Panc1 (cell line): Measurements from ENCODE around the gene SPRY2. TPM values are rescaled to one million over a fixed set of nuclear protein-coding genes. Genes with fewer than 3 reads are reported as not detected.

Experiments used
- ATAC-seq: fragments of 200-7000 bp; cut with Tn5 transposase; 2 replicates; pipeline ENCODE4 v1.9.1; 2020; ENCODE audit warnings: mild to moderate bottlenecking, moderate library complexity
- Bru-seq: library from RNA; stranded (reverse); fragments of 400-500 nt; gene quantifications from one replicate; lab custom pipeline; 2021; lab: Mats Ljungman, UMichigan
- BruChase-seq, 2 experiments: library from RNA; stranded (reverse); fragments of 400-500 nt; gene quantifications; one replicate each; lab custom pipeline; 2021; lab: Mats Ljungman, UMichigan
- BruUV-seq: library from RNA; stranded (reverse); fragments of 400-500 nt; replicated peaks from 2 replicates; lab custom pipeline; 2021; lab: Mats Ljungman, UMichigan
- CTCF ChIA-PET: fragments of 300-600 bp; sonication (Branson Sonifier 250); formaldehyde crosslinking; loops from one replicate; lab custom pipeline; 2022; ENCODE audit warnings: antibody characterized with exemption; lab: Charles Lee
- POLR2A ChIA-PET: fragments of 300-600 bp; sonication (Branson Sonifier 250); formaldehyde crosslinking; loops from one replicate; lab custom pipeline; 2022; ENCODE audit warnings: antibody characterized with exemption; lab: Charles Lee
- DNase-seq: peaks from one replicate; pipeline ENCODE4 v3.0.0-alpha.2; 2010; ENCODE audit warnings: low read depth, low spot score
- H3K27ac ChIP-seq: 2 replicates; pipeline ENCODE4 v1.5.1; 2011; ENCODE audit warnings: mild to moderate bottlenecking, low read length, inconsistent platforms
- H3K27me3 ChIP-seq: fragments of 200-500 bp; sonication (Bioruptor generic); 2 replicates; pipeline ENCODE4 v1.6.0; 2014; ENCODE audit warnings: low read length, inconsistent platforms; ENCODE audit not compliant: control insufficient read depth, insufficient read depth
- H3K36me3 ChIP-seq: fragments of 200-500 bp; sonication (Bioruptor generic); 2 replicates; pipeline ENCODE4 v1.5.1; 2014; ENCODE audit warnings: inconsistent platforms, mild to moderate bottlenecking, low read length, moderate library complexity; ENCODE audit not compliant: control insufficient read depth, insufficient read depth
- H3K4me1 ChIP-seq: 2 replicates; pipeline ENCODE4 v1.5.1; 2011; ENCODE audit warnings: inconsistent platforms, mild to moderate bottlenecking, low read length, moderate library complexity; ENCODE audit not compliant: control insufficient read depth, insufficient read depth
- H3K4me3 ChIP-seq, 2 experiments: 2 replicates each; pipeline ENCODE4 v1.5.1; 2011 to 2012; ENCODE audit warnings: low read depth in 2 of 2, low read length in 2 of 2, mild to moderate bottlenecking in 2 of 2, inconsistent platforms in 1 of 2, moderate library complexity in 1 of 2
- H3K9me3 ChIP-seq: fragments of 200-500 bp; sonication (Bioruptor generic); 2 replicates; pipeline ENCODE4 v1.5.1; 2014; ENCODE audit warnings: low read depth, mild to moderate bottlenecking, inconsistent platforms, low read length, moderate library complexity; ENCODE audit not compliant: control insufficient read depth, insufficient read depth
- POLR2AphosphoS5 ChIP-seq: IDR thresholded peaks from 2 replicates; pipeline ENCODE4 v1.6.1; 2012; ENCODE audit warnings: mild to moderate bottlenecking, low read depth, low read length, moderate library complexity
- SIN3A ChIP-seq: IDR thresholded peaks from 2 replicates; pipeline ENCODE4 v1.6.1; 2012; ENCODE audit warnings: low read depth, mild to moderate bottlenecking, low read length, moderate library complexity, borderline replicate concordance; ENCODE audit not compliant: insufficient read depth
- TCF7L2 ChIP-seq: IDR thresholded peaks from 2 replicates; pipeline ENCODE4 v1.6.1; 2011; ENCODE audit warnings: mild to moderate bottlenecking, low read depth, low read length, inconsistent platforms
- in situ Hi-C: cut with HindIII; loops from 2 replicates; pipeline ENCODE4 v1.10.0; 2016; ENCODE audit warnings: low sequenced_read_pairs, low pct_unique_long_range_greater_than_20kb
- intact Hi-C: fragments of 100-400 bp; cut with micrococcal nuclease; formaldehyde crosslinking; loops from one replicate; pipeline ENCODE4 v1.10.0; 2022; ENCODE audit not compliant: unreplicated experiment
- long read RNA-seq: library from polyadenylated mRNA; unstranded; transcript quantifications from one replicate; pipeline ENCODE4 v2.0.0, GENCODE V29; 2021; ENCODE audit not compliant: unreplicated experiment
- polyA plus RNA-seq: library from polyadenylated mRNA; unstranded; fragments of >200 nt; gene quantifications from one replicate; pipeline ENCODE4 v1.2.1, GENCODE V29; 2012; ENCODE audit warnings: missing spikeins; ENCODE audit not compliant: insufficient read length
- total RNA-seq: library from RNA; stranded (reverse); gene quantifications from one replicate; pipeline ENCODE4 v1.2.1, GENCODE V29; 2021; ENCODE audit not compliant: unreplicated experiment
- TF ChIP-seq, protein P1 (sequence below): fragments of 450-650 bp; IDR thresholded peaks from 2 replicates; pipeline ENCODE4 v1.5.1; 2017; ENCODE audit warnings: mild to moderate bottlenecking
- TF ChIP-seq, protein P2 (sequence below), 2 experiments: IDR thresholded peaks; 2 replicates each; pipeline ENCODE4 v1.6.1; 2011 to 2012; ENCODE audit warnings: low read depth in 2 of 2, control low read depth in 1 of 2, low read length in 1 of 2, mild to moderate bottlenecking in 1 of 2, moderate library complexity in 1 of 2; ENCODE audit not compliant: insufficient read depth in 1 of 2

The SPRY2 gene, protein sequence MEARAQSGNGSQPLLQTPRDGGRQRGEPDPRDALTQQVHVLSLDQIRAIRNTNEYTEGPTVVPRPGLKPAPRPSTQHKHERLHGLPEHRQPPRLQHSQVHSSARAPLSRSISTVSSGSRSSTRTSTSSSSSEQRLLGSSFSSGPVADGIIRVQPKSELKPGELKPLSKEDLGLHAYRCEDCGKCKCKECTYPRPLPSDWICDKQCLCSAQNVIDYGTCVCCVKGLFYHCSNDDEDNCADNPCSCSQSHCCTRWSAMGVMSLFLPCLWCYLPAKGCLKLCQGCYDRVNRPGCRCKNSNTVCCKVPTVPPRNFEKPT
- total RNA-seq: 18.2 TPM
- 18.8 TPM for polyA plus RNA-seq
- percentile 95 among the genes with signal in this experiment for Bru-seq, nascent RNA
- BruChase-seq, experiment 1, labeled RNA remaining after a 2-hour chase: percentile 76 among the genes with signal in this experiment
- percentile 62 among the genes with signal in this experiment for BruChase-seq, experiment 2, labeled RNA remaining after a 6-hour chase
- long read RNA-seq, transcript SPRY2-202 (2 exons, 2,111 nt): major isoform, 32 of 44 reads
- long read RNA-seq, partial matches to known transcripts: 0 of 44 reads
- long read RNA-seq, other reads (novel, unspliced or antisense): 10 of 44 reads

DNA sequence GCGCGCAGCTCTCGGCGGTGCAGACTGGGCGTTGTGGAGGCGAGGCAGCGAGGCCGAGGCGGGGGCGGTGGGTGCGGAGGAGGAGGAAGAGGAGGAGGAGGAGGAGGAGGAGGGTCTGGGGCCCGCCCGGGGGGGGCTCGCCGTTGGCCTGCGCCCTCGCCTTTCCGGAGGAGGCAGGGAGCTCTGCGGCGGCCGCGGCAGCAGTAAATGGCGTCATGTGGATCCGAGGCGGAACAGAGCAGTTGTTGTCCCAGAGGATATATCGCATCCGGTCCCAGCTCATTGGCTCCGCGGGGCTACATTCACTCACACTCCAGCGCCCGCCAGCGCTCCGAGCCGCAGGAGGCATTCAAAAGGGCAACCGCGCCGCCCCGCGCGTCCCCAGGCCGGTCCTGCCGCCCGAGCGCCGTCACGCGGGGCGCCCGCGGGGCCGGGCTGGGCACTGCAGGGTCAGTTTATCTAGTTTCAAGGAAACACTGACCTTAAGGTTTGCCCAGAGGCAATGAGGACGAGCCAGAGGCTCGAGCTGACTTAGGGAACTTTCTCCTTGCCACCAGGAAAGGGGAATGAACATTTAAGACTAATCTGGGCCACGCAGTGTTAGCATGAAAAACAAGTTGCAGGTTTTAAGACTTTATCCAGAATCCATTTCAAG lies at the start of gene SPRY2:
Gene SPRY2 (minus strand): TSS at position 26 of the 655 bp plus-strand sequence. CDS start 3,421 bp downstream, outside the sequence.
- no peaks in the 10 kb centered on the region; the same call in 1 of the 2 replicates for H3K36me3 ChIP-seq
- ChIA-PET POLR2A (interaction anchor here (0.7 to 1.0 kb wide), 4 partner anchors 21 to 1868 kb away, joined by 3 to 4 read pairs (median 4); no protein-coding TSS in a partner anchor), CTCF (interaction anchor here (1.0 kb wide), 1 partner anchor 869 kb away, joined by 4 read pairs; no protein-coding TSS in a partner anchor)
- in situ Hi-C loops: no loop called here
- H3K9me3 ChIP-seq: no peaks in the 10 kb centered on the region
- H3K27me3 ChIP-seq: no peaks in the 10 kb centered on the region
- no TSS peak for BruUV-seq
- DNase-seq (peak; percentile 74), ATAC-seq (peak; percentile 83)
- peak within 1 kb of the TSS; percentile 96 for H3K27ac ChIP-seq
- intact Hi-C loops: loop anchor here (5.0 kb wide), 1 partner anchor 676 kb away; no protein-coding TSS in a partner anchor
- H3K4me1 ChIP-seq: peaks cover 11% of the 10 kb centered on the region
- TF ChIP-seq POLR2AphosphoS5 (peak; percentile 73), TCF7L2 (peak; percentile 50; the same call in 1 of the 2 replicates), SIN3A (peak; percentile 81; the same call in 1 of the 2 replicates)
- TF ChIP-seq, protein P1, sequence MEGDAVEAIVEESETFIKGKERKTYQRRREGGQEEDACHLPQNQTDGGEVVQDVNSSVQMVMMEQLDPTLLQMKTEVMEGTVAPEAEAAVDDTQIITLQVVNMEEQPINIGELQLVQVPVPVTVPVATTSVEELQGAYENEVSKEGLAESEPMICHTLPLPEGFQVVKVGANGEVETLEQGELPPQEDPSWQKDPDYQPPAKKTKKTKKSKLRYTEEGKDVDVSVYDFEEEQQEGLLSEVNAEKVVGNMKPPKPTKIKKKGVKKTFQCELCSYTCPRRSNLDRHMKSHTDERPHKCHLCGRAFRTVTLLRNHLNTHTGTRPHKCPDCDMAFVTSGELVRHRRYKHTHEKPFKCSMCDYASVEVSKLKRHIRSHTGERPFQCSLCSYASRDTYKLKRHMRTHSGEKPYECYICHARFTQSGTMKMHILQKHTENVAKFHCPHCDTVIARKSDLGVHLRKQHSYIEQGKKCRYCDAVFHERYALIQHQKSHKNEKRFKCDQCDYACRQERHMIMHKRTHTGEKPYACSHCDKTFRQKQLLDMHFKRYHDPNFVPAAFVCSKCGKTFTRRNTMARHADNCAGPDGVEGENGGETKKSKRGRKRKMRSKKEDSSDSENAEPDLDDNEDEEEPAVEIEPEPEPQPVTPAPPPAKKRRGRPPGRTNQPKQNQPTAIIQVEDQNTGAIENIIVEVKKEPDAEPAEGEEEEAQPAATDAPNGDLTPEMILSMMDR: no peak
- H3K4me3 ChIP-seq: peak within 1 kb of the TSS; percentile 90

DNA sequence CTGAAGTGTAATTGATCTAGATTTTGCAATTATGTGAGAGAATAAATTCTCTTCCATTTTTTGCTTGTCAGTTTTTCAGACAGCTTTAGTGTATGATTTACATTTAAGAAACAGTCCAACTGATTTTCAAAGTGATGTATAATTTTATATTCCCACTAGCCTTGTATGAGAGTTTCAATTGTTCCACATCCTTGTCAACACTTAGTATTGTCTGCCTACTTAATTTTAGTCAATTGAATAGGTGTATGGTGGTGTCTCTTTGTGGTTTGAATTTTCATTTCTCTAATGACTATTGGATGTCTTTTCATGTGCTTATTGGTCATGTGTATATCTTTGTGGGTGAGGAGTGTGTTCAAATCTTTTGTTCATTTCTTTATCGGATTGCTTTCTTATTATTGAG lies 49.4 kb upstream of the SPRY2 start:
- no TSS peak for BruUV-seq
- POLR2A ChIA-PET: no interaction called here
- Histone ChIP-seq H3K27ac (no peak overlapping the region), H3K27me3 (no peaks in the 10 kb centered on the region), H3K4me3 (no peak overlapping the region), H3K9me3 (no peaks in the 10 kb centered on the region), H3K4me1 (no peaks in the 10 kb centered on the region), H3K36me3 (no peaks in the 10 kb centered on the region)
- in situ Hi-C loops: no loop called here
- no peak for TF ChIP-seq POLR2AphosphoS5
- no peak for TF ChIP-seq TCF7L2
- no peak for TF ChIP-seq SIN3A
- TF ChIP-seq, protein P2, sequence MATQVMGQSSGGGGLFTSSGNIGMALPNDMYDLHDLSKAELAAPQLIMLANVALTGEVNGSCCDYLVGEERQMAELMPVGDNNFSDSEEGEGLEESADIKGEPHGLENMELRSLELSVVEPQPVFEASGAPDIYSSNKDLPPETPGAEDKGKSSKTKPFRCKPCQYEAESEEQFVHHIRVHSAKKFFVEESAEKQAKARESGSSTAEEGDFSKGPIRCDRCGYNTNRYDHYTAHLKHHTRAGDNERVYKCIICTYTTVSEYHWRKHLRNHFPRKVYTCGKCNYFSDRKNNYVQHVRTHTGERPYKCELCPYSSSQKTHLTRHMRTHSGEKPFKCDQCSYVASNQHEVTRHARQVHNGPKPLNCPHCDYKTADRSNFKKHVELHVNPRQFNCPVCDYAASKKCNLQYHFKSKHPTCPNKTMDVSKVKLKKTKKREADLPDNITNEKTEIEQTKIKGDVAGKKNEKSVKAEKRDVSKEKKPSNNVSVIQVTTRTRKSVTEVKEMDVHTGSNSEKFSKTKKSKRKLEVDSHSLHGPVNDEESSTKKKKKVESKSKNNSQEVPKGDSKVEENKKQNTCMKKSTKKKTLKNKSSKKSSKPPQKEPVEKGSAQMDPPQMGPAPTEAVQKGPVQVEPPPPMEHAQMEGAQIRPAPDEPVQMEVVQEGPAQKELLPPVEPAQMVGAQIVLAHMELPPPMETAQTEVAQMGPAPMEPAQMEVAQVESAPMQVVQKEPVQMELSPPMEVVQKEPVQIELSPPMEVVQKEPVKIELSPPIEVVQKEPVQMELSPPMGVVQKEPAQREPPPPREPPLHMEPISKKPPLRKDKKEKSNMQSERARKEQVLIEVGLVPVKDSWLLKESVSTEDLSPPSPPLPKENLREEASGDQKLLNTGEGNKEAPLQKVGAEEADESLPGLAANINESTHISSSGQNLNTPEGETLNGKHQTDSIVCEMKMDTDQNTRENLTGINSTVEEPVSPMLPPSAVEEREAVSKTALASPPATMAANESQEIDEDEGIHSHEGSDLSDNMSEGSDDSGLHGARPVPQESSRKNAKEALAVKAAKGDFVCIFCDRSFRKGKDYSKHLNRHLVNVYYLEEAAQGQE (IDR thresholded peaks at IDR 0.05; ENCODE audit: insufficient read depth in 1 of 2, low read depth in 2 of 2, low read length in 1 of 2): no peak
- TF ChIP-seq, protein P1: no peak
- no peak for ATAC-seq
- DNase-seq: no peak
- CTCF ChIA-PET: no interaction called here
- intact Hi-C loops: no loop called here
